GM12875 (cell line): ENCODE data around the gene JAG1.

ENCODE experiments used
- H3K4me3 ChIP-seq: one replicate; pipeline ENCODE4 v1.5.1; 2011; ENCODE audit warnings: low read depth, low read length, control low read depth
- CTCF ChIP-seq: IDR thresholded peaks from 2 replicates; pipeline ENCODE4 v1.5.1; 2011; ENCODE audit warnings: low read depth, mild to moderate bottlenecking, control low read depth, inconsistent platforms, low read length, moderate library complexity, borderline replicate concordance; ENCODE audit not compliant: insufficient read depth

Gene JAG1

GRCh38 chr20:10715035-10715434, 41.2 kb upstream of the JAG1 start:
- TF ChIP-seq CTCF = no peak
- H3K4me3 ChIP-seq = no peak overlapping the region

- no peak overlapping the region for H3K4me3 ChIP-seq
- no peak for TF ChIP-seq CTCF
Observed at GRCh38 chr20:10714236-10714975, 40.6 kb upstream of the JAG1 start.

- TF ChIP-seq CTCF = no peak
- no peak overlapping the region for H3K4me3 ChIP-seq
Observed at GRCh38 chr20:10713161-10713560, 39.4 kb upstream of the JAG1 start.

GRCh38 chr20:10711903-10712451, 38.2 kb upstream of the JAG1 start:
- no peak overlapping the region for H3K4me3 ChIP-seq
- TF ChIP-seq CTCF = no peak

GRCh38 chr20:10710991-10711775, 37.4 kb upstream of the JAG1 start:
- no peak overlapping the region for H3K4me3 ChIP-seq
- no peak for TF ChIP-seq CTCF

- H3K4me3 ChIP-seq = no peak overlapping the region
- TF ChIP-seq CTCF = no peak
Observed at GRCh38 chr20:10709916-10710315, 36.1 kb upstream of the JAG1 start.
